ENCODE measurements around the gene GCC2.
"Not testable (repeated sequence)": the region's sequence is repeated elsewhere in the genome, so short reads cannot be mapped to it uniquely, and the experiment has no call there.

GCC2 gene

DNA sequence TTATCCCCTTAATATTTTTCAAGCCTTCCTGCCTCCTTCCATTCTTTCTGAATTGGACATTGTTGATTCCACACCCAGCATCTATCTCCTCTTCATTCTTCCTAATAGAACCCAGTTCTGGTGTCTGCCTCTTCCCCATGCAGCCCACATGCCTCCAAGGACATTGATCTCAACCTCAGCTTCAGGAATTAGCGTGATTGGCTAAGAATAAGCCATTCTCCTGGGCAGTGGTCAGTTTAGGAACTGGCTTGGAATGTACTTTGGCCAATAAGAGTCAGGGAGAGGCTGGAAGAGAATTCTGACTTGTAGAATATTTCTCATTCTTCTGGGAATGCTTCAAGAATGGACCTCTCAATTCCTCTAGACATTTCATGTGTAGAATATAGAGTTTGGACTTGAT, 25.9 kb upstream of the GCC2 start:
- Mint-ChIP-seq H3K9me3 (no peaks in the 10 kb centered on the region), H3K36me3 (peaks cover 0 to 4% of the 10 kb centered on the region in 2 donors), H3K4me1 (no peaks in the 10 kb centered on the region), H3K27ac (no peak overlapping the region), H3K27me3 (peaks cover 18 to 20% of the 10 kb centered on the region in 2 donors), H3K4me3 (no peak overlapping the region)
- ATAC-seq (replicated peaks), result no peak
- no peak for DNase-seq

DNA sequence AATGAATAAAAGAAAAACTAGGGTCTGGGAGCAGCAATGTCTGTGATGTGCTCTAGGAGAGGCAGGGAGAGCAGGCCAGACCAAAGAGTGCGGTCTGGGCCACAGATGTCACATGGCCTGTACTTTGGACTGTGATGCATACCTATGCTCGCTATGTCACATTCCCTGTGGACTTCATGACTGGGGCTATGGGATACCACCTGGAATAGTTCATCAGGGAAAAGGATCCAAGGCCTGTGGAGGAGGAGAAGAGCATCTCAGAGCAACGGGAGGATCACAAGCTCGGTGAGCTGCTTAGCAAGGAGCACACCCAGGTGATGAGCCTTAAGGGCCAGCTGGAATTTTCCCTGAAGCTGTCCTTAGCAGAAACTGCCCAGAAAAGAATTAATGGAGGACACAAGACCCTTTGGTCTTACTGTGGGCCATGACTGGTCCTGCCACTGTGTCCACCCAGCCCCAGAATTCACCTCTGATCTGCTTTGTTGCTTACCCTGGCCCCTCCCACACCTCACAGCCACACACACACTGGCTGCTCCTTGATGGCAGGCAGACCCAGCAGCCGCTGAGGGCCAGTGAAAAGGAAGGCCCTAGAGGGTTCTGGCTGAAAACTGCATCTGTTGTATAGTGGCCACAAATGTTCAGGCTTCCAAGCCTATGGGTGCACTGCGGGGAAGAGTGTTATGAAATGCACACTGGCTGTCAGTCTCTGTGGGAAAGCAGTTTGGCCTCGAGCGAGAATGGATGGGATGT, 25.3 kb upstream of the GCC2 start:
- H3K4me3 Mint-ChIP-seq, result no peak overlapping the region
- H3K9me3 Mint-ChIP-seq, result no peaks in the 10 kb centered on the region
- no peak for DNase-seq
- H3K27ac Mint-ChIP-seq, result no peak overlapping the region
- H3K36me3 Mint-ChIP-seq, result peaks cover 0 to 4% of the 10 kb centered on the region in 2 donors
- ATAC-seq (replicated peaks), result no peak
- peaks cover 18 to 20% of the 10 kb centered on the region in 2 donors for H3K27me3 Mint-ChIP-seq
- H3K4me1 Mint-ChIP-seq, result no peaks in the 10 kb centered on the region

DNA sequence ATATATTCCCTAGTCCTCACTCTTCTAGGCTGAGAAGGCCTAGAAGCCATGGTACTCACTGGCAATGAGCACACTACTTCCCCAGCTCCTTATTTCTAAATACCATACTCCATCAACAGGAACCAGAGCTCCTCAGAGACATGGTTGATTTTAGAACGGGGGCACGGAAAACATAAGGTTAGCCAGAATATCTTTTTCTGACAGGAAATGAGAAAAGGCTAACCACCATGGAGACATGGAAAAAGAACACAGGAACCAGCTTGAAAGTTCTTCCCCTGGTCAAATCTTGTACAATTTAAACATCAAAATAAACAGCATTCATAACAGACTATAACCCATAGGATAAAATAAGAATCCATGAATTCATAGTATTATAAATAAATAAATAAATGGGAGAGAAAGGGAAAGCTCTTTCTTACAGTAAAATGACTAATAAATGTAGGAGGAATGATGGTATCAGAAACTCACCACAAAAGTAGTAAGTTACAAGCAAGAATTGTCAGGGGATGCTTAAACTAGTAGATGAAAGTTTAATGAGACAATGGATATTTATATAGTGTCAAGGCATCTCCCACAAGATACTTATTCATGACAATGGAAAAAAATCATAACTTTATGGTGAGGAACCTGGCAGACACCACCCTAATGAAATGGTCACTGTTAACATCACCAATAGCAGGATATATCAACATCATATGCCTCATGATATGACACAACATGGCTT, 20.6 kb upstream of the GCC2 start:
- Mint-ChIP-seq H3K27ac (no peak overlapping the region), H3K36me3 (peaks cover 0 to 4% of the 10 kb centered on the region in 2 donors), H3K4me3 (no peak overlapping the region), H3K4me1 (no peaks in the 10 kb centered on the region), H3K9me3 (peaks cover 0 to 4% of the 10 kb centered on the region in 2 donors), H3K27me3 (peaks cover 6% of the 10 kb centered on the region in 2 donors)
- DNase-seq, result no peak
- no peak for ATAC-seq (replicated peaks)

DNA sequence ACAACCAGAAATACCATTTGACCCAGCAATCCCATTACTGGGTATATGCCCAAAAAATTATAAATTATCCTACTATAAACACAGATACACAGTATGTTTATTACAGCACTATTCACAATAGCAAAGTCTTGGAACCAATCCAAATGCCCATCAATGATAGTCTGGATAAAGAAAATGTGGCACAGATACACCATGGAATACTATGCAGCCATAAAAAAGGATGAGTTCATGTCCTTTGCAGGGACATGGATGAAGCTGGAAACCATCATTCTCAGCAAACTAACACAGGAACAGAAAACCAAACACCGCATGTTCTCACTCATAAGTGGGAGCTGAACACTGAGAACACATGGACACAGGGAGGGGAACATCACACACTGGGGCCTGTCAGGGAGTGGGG, 13.4 kb upstream of the GCC2 start:
- not testable (repeated sequence) for DNase-seq; H3K9me3 Mint-ChIP-seq; H3K4me3 Mint-ChIP-seq; H3K27me3 Mint-ChIP-seq; ATAC-seq (replicated peaks); H3K36me3 Mint-ChIP-seq; H3K27ac Mint-ChIP-seq
- peaks cover 4 to 16% of the 10 kb centered on the region in 2 donors for H3K4me1 Mint-ChIP-seq

DNA sequence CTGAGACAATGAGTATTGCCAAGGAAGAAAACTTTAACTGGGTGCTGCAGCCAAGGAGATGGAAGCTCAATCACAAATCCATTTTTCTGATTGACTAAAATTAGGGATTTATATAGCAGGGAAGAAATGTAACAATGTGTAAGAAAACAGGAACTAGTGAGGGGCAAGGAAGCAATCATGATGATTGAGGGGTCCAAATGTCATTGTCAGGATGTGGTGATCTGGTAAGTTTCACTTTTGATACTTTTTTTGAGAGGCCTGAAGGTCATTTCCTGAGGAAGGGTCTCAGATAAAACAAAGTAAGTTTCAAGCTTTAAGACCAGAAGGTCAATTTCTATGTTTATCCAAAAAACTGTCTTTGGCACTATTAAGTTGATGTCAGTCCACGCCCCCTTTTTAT, 12.0 kb upstream of the GCC2 start:
- H3K9me3 Mint-ChIP-seq, result peaks cover 0 to 10% of the 10 kb centered on the region in 2 donors
- H3K27me3 Mint-ChIP-seq, result no peaks in the 10 kb centered on the region
- H3K27ac Mint-ChIP-seq, result no peak overlapping the region
- DNase-seq (no peak), ATAC-seq (replicated peaks) (peak in 1 of 2 donors; percentile 63)
- peaks cover 4 to 16% of the 10 kb centered on the region in 2 donors for H3K4me1 Mint-ChIP-seq
- peaks cover 0 to 1% of the 10 kb centered on the region in 2 donors for H3K36me3 Mint-ChIP-seq
- peak overlapping the region in 1 of 2 donors; percentile 55 for H3K4me3 Mint-ChIP-seq

DNA sequence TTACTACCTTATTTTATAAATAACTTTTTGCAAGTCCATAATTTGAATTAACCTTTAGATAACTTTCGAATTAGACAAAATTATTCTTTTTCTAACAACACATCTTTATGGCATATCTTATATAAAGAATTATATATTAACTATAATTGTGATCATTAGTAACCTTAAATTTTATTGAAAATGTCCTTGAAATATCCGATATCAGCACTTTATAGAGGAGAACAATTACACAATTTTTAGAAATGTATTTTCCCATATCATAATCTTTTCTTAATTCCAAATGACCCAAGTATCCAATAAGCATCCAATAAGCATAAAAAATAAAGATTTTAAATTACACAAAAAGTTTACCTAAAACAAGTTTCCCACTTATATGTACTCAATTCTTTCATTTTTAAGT, 7.3 kb upstream of the GCC2 start:
- DNase-seq (no peak), ATAC-seq (replicated peaks) (no peak)
- peaks cover 3 to 10% of the 10 kb centered on the region in 2 donors for H3K4me1 Mint-ChIP-seq
- no peak overlapping the region for H3K4me3 Mint-ChIP-seq
- no peak overlapping the region for H3K27ac Mint-ChIP-seq
- H3K9me3 Mint-ChIP-seq, result no peaks in the 10 kb centered on the region
- no peaks in the 10 kb centered on the region for H3K27me3 Mint-ChIP-seq
- no peaks in the 10 kb centered on the region for H3K36me3 Mint-ChIP-seq

DNA sequence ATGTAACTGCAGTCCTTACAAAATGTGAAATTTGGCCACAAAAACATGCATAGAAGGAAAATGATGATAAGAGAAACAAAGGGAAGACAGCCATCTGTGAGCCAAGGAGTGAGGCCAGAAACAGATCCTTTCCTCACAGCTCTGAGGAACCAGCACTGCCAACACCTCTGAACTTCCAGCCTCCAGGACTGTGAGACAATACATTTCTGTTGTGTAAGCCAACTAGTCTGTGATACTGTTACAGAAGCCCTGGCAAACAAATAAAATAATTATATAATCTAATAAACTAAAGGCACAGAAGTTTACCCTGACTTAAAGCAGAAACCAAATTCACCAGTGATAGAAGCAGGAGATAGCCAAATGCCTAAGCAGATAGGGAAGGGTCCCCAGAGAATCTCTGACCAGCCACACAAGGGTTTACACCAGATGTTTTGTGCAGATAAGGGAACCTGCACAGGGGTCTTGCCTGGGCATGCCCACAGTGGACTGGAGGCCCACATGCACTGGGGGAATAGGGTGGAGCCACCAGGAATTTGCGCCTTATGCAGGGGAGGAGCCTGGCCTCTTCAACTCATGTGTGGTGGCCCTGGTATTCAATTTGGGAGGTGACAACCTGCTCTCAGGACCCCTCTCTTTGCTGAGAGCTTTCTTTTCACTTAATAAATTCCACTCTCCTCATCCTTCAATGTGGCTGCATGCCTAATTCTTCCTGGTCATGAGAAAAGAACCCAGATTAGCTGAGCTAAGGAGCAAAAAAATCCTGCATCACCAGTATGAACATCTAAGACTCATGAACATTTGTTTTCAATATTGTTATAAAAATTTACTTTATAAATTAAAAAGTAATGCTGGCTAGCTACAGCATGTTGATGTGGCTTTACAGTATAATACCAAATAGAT, 3.8 kb upstream of the GCC2 start:
- Mint-ChIP-seq H3K4me3 (no peak overlapping the region), H3K4me1 (peaks cover 7 to 17% of the 10 kb centered on the region in 2 donors), H3K36me3 (peaks cover 0 to 3% of the 10 kb centered on the region in 2 donors), H3K27me3 (no peaks in the 10 kb centered on the region), H3K27ac (no peak overlapping the region), H3K9me3 (no peaks in the 10 kb centered on the region)
- no peak for DNase-seq
- ATAC-seq (replicated peaks), result no peak

DNA sequence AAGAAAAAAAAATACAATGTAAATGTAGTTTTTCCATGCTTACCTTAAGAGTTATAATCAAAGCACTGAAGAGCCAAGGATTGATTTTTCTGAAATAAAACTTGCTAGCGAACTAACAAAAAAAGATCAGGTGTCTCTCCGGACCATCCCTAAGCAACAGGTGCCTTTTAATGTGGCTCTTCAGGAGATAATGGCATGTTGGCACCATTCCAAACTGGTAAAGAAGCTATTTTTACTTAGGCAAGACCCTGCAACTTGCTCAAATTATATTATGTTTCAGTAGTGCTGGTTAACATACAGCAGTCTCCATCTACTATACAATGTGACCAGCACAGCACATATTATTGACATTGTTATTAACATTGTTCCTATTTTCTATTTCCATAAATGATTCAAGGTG, 2.3 kb upstream of the GCC2 start:
- H3K4me1 Mint-ChIP-seq, result peaks cover 7 to 17% of the 10 kb centered on the region in 2 donors
- H3K9me3 Mint-ChIP-seq, result no peaks in the 10 kb centered on the region
- peaks cover 0 to 8% of the 10 kb centered on the region in 2 donors for H3K36me3 Mint-ChIP-seq
- no peak for ATAC-seq (replicated peaks)
- no peak overlapping the region for H3K27ac Mint-ChIP-seq
- no peak for DNase-seq
- H3K4me3 Mint-ChIP-seq, result no peak overlapping the region
- no peaks in the 10 kb centered on the region for H3K27me3 Mint-ChIP-seq

DNA sequence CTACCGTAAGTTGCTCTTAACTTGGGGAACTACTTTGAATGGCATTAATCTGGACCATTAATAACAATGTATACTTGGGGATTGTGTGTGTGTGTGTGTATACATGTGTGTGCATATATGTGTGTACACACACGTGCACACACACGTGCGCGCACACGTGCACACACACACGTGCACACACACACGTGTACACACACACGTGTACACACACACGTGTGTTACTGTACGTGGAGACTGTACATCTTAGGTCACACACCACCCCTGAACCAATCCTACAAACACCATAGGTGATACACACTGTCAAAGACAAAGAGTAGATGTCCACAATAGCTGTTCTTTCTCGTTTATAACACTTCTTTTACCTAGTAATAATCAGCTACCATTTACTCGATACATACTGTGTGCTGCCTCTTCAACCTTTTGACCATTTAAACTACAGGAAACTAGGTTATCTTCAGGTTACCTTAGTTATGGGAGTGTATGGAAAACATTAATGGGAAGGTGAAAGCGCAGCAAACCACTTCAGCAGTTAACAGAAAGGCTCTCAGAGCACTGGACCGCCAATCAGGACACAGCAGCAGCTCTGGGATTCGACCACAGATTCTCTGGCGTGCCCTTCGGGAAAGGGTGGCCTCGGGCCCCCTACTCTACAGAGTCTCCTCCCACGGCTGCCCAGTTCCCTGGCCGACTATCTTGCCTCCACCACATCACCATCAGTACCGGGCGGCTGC, 894 bp upstream of the GCC2 start:
- Mint-ChIP-seq H3K27ac (peak overlapping the region; percentile 97), H3K9me3 (no peaks in the 10 kb centered on the region), H3K4me3 (peak overlapping the region; percentile 90 to 99), H3K27me3 (no peaks in the 10 kb centered on the region), H3K4me1 (peaks cover 14 to 32% of the 10 kb centered on the region in 2 donors), H3K36me3 (peaks cover 9 to 17% of the 10 kb centered on the region in 2 donors)
- no peak for DNase-seq
- ATAC-seq (replicated peaks), result no peak

DNA sequence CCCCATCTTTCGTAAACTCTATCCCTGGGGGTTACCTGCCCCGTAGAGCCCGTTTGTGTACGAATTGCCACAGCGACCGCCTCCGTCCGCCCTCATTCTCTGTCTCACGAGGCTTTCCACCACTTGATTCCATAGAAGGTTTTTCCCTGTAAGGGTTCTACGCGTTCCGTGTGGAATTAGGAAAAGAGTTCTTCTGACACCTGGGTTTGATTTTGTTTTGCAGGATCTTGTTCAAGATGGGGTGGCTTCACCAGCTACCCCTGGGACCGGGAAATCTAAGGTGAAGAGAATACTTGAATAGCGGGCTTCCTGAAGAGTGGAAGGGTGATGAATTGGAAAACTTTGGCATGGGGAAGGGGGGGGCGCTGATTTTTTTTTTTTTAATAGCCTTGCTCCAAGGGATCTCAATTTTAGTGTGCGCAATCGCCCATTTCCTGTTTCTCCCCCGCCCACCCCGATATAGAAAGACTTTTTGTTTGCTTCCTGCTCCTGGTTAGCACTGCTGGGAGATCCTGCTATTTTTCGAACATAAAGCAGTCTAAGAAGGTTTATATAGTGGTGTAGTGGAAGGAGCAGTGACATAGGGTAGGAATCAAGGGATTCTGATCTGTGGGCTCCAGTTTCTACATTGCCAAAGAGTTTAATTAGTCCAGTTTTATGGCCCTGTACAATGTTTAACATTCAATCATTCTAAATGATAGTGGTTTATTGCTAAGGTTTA, 564 bp downstream of the GCC2 start:
- Mint-ChIP-seq H3K27ac (peak overlapping the region; percentile 97), H3K36me3 (peaks cover 10 to 29% of the 10 kb centered on the region in 2 donors), H3K9me3 (no peaks in the 10 kb centered on the region), H3K4me3 (peak overlapping the region; percentile 90 to 99), H3K27me3 (no peaks in the 10 kb centered on the region), H3K4me1 (peaks cover 15 to 34% of the 10 kb centered on the region in 2 donors)
- DNase-seq (no peak), ATAC-seq (replicated peaks) (peak; percentile 49 to 53)

DNA sequence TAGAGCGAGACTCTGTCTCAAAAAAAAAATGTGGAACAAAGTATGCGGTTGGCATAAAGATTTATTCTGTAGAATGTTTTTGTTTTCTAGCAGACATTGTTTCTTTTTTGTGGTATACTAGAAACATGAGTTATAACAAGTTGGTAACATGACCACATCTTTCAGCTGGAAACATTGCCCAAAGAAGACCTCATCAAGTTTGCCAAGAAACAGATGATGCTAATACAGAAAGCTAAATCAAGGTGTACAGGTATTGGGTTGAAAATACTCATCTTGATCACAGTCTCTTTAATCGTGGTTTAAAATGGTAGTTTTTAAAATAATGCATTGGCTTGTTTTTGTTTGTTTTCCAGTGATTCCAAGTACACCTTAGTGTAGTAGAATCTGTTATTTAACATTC, 1.9 kb downstream of the GCC2 start:
- Mint-ChIP-seq H3K27me3 (no peaks in the 10 kb centered on the region), H3K9me3 (no peaks in the 10 kb centered on the region), H3K4me1 (peaks cover 18 to 37% of the 10 kb centered on the region in 2 donors), H3K36me3 (peaks cover 20 to 41% of the 10 kb centered on the region in 2 donors), H3K27ac (peak overlapping the region; percentile 42), H3K4me3 (no peak overlapping the region)
- no peak for DNase-seq
- ATAC-seq (replicated peaks), result no peak

DNA sequence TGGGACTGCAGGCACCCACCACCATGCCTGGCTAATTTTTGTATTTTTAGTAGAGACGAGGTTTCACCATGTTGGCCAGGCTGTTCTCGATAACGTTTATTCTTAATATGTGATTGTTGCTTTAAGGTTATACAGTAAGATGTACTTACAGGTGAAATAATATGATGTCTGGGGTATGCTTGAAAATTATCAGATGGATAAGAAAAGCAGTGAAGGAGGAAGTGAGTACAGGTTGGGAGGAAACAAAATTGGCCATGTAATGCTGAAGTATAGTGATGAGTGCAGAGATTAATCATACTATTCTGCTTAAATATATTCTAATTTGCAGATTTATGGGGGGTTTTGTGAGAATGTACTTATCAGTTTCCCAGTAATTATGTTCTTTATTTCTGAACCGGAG, 3.0 kb downstream of the GCC2 start:
- peak in 1 of 2 donors; percentile 12 for ATAC-seq (replicated peaks)
- DNase-seq, result no peak
- peaks cover 30 to 50% of the 10 kb centered on the region in 2 donors for H3K36me3 Mint-ChIP-seq
- peaks cover 21 to 48% of the 10 kb centered on the region in 2 donors for H3K4me1 Mint-ChIP-seq
- H3K27ac Mint-ChIP-seq, result peak overlapping the region; percentile 63
- H3K27me3 Mint-ChIP-seq, result no peaks in the 10 kb centered on the region
- peak overlapping the region; percentile 7 to 21 for H3K4me3 Mint-ChIP-seq
- no peaks in the 10 kb centered on the region for H3K9me3 Mint-ChIP-seq

DNA sequence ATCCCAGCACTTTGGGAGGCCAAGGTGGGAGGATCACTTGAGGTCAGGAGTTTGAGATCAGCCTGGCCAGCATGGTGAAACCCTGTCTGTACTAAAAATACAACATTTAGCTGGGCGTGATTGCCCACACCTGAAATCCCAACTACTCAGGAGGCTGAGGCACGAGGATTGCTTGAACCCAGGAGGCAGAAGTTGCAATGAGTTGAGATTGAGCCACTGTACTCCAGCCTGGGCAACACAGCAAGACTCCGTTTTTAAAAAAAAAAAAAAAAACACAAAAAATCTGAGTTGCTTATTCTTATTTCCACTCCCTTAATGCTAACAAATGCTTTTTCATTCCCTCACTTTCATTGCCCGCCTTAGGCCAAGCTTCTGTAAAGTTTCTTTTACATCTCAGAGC, 4.5 kb downstream of the GCC2 start:
- not testable (repeated sequence) for H3K27me3 Mint-ChIP-seq; ATAC-seq (replicated peaks); H3K4me3 Mint-ChIP-seq; H3K27ac Mint-ChIP-seq; DNase-seq
- Mint-ChIP-seq H3K9me3 (peaks cover 10 to 11% of the 10 kb centered on the region in 2 donors), H3K4me1 (peaks cover 22 to 55% of the 10 kb centered on the region in 2 donors), H3K36me3 (peaks cover 45 to 66% of the 10 kb centered on the region in 2 donors)
